GM19372 (cell line): ENCODE data around the gene EIF4G3.
"Not testable (repeated sequence)": the region's sequence is repeated elsewhere in the genome, so short reads cannot be mapped to it uniquely, and the experiment has no call there.

Source experiments
- ATAC-seq: cut with Tn5 transposase; IDR thresholded peaks from one replicate; pipeline ENCODE4 v1.9.1; 2021; ENCODE audit warnings: mild to moderate bottlenecking, low read depth, moderate library complexity; ENCODE audit not compliant: unreplicated experiment

EIF4G3 gene

GRCh38 chr1:20891091-20891490 is 285.6 kb downstream of the EIF4G3 start:
- no peak for ATAC-seq

GRCh38 chr1:20887246-20887645 is 289.5 kb downstream of the EIF4G3 start:
- no peak for ATAC-seq

DNA sequence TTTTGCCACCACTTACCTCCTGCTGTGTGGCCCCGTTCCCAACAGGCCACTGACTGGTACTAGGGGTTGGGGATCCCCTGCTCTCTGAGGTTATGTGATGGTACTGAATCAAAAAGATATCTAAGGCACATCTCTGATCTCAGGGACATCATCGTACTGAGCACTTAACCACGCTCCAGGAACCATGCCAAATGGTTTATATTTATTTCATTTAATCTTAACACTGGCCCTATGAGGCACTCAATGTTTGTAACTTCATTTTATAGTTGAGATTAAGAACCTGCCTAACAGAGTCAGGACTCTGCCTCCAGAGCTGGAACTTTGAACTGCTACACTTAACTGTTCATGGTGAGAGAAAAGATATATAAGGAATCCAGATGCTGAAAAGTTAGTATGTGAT is 291.6 kb downstream of the EIF4G3 start:
- no peak for ATAC-seq

DNA sequence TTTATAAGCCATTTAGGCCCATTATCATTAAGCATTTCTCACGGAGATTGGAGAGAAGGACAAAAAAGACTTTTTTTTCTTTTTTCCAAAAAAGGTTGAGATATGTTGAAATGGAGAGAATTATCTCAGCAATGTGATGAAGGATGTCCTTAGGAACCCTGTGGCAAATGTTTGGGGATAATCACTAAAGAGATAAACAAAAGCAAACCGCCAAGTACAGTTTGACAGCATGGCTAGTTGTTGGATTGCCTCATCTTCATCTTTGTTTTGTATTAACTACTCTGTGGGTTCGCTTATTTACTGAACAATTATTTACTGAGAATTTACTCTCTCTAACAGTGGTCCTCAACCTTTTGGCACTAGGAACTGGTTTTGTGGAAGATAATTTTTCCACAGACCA is 292.2 kb downstream of the EIF4G3 start:
- no peak for ATAC-seq

DNA sequence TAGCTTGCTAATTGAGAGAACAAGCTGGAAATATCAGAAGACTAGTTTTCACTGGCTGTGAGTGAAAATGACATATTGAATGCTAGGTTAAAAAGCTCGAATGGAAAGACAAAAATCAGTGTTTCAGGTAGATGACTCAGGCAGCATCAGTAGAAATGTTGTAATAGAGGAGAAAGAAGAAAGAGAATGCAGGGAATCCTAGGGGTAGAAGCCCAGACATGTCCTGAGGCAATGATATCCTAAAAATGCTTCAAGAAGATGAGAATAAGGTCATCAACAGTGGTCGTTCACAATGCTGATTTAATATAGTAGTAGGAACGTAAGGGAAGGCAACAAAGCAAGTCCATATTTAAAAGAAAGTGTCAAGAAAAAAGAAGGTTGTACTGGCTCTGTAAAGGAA is 292.9 kb downstream of the EIF4G3 start:
- no peak for ATAC-seq

GRCh38 chr1:20882837-20883236 is 293.9 kb downstream of the EIF4G3 start:
- ATAC-seq: no peak

GRCh38 chr1:20878799-20879198 is 297.9 kb downstream of the EIF4G3 start:
- no peak for ATAC-seq

DNA sequence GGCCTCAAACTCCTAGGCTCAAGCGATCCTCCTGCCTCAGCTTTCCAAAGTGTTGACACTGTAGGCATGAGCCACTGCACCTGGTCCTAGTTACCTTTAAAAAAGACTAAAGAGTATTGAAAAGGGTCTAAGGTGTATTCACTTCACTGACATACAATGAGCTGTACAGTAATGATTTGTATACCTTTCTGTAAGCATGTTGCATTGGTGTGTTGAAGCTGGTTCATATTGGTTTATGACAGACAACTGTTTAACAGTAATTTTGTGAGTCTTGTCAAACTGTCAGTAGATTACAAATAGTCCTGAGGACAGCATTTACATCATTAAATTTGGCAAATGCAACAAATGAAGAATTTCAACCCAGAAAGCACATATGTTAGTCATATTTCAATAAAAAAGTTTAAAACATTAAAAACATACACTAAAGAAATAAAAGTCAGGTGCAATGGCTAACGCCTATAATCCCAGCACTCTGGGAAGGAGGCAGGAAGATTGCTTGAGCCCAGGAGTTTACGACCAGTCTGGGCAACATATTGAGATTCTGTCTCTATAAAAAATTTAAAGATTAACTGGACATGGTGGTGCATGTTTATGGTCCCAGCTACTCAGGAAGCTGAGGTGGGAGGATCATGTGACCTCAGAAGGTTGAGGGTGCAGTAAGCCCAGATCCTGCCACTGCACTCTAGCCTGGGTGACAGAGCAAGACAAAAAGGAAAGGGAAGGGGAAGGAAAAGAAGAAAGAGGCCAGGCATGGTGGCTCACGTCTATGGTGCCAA is 301.3 kb downstream of the EIF4G3 start:
- no peak for ATAC-seq

- ATAC-seq: no peak
Observed at GRCh38 chr1:20873311-20873710, 303.4 kb downstream of the EIF4G3 start.

DNA sequence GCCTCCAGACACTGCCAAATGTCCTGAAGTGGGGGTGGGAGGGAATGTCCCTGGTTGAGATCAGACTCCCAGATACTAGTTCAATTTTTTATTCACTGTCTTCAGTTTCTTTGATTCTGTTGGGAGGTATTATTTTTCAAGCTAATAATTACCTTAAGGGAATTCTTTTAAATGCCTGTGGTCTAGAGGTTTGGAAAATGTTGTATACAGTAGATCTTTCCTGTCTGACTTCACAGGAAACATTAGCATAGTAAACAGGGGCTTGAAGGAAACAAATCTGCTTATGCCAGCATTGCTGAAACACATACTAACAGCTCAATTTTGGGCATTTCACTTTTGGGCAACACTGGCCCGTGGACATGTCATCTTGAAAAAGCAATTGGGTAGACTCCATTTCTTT is 305.3 kb downstream of the EIF4G3 start:
- ATAC-seq: no peak

GRCh38 chr1:20870718-20871117 is 306.0 kb downstream of the EIF4G3 start:
- ATAC-seq: no peak

DNA sequence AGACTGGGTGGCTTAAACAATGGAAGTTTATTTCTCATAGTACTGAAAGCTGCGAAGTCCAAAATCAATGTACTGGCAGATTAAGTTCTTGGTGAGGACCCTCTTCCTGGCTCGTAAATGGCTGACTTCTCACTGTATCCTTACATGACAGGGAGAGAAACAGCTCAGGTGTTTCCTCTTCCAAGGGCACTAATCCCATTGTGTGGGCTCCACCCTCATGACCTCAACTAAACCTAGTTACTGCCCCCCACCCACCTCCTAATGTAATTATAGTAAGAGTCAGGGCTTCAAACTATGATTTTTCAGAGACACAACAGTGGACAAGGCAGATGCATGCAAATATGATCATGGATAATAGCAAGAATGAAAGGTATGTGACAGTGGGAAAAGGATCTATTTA is 308.4 kb downstream of the EIF4G3 start:
- no peak for ATAC-seq

DNA sequence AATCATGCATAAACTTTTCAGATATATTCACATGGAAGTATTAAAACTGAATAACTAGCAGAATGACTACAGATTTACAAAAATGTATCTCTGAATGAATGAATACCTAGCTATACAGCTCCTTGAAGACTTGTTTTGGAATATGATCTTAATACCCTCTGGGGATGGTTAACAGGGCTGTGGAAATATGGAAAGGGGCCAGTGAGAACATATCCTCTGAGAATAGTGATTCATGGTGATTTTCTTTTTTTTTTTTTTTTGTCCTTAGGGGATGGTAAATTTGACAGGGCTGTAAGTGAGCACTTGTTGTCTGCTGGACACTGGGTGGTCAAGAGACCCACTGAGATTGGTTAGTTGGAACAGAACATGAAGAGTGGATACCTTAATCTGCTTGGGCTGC is 308.9 kb downstream of the EIF4G3 start:
- no peak for ATAC-seq

GRCh38 chr1:20867062-20867461 is 309.6 kb downstream of the EIF4G3 start:
- ATAC-seq: no peak

GRCh38 chr1:20865001-20865400 is 311.7 kb downstream of the EIF4G3 start:
- ATAC-seq: no peak

- ATAC-seq: no peak
Observed at GRCh38 chr1:20854529-20854928, 322.2 kb downstream of the EIF4G3 start.

DNA sequence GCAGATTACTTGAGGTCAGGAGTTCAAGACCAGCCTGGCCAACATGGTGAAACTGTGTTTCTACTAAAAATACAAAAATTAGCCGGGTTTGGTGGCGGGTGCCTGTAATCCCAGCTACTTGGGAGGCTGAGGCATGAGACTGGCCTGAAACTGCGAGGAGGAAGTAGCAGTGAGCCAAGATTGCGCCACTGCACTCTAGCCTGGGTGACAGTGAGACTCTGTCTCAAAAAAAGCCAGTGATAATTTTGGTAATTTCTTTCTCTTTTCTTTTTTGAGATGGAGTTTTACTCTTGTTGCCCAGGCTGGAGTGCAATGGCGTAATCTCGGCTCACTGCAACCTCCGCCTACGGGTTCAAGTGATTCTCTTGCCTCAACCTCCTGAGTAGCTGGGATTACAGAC is 324.9 kb downstream of the EIF4G3 start:
- not testable (repeated sequence) for ATAC-seq

GRCh38 chr1:20850021-20850420 is 326.7 kb downstream of the EIF4G3 start:
- ATAC-seq: no peak

GRCh38 chr1:20849100-20849499 is 327.6 kb downstream of the EIF4G3 start:
- ATAC-seq: no peak

DNA sequence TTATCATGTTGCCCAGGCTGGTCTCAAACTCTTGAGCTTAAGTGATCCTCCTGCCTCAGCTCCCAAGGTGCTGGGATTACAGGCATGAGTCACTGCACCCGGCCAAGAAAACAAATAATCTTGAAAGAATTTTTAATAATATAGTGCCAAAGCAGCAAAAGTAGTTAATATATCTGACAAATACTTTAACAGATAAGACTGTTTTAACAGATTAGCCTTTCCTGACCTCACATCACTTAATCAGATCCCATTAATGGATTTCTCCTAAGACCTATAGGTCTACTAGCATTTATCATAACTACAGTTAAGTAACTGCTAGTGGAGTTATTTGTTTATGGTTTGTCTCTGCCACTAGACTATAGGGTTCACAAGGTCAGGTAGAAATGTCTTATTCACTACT is 328.5 kb downstream of the EIF4G3 start:
- ATAC-seq: no peak

- no peak for ATAC-seq
Observed at GRCh38 chr1:20847611-20848080, 329.1 kb downstream of the EIF4G3 start.
